ENCODE measurements around the gene SMARCA2.

Gene SMARCA2

GRCh38 chr9:1996156-1996555 is 19.0 kb upstream of the SMARCA2 start:
- TF ChIP-seq ZNF274 (IDR thresholded peaks at IDR 0.05; ENCODE audit: low read depth, low read length) = no peak
- TF ChIP-seq SUZ12 (IDR thresholded peaks at IDR 0.05; ENCODE audit: extremely low read depth, insufficient read depth, insufficient read length) = no peak
- TF ChIP-seq YY1 (IDR thresholded peaks at IDR 0.05; ENCODE audit: insufficient read depth, insufficient read length) = no peak
- DNase-seq (ENCODE audit: low read depth, low spot score) = no peak
- Histone ChIP-seq H3K36me3 (ENCODE audit: insufficient read depth, insufficient read length, low read length) (no peaks in the 10 kb centered on the region), H3K27me3 (ENCODE audit: insufficient read depth, insufficient read length) (no peaks in the 10 kb centered on the region), H3K9me3 (ENCODE audit: insufficient read depth, low read length) (no peaks in the 10 kb centered on the region), H3K4me3 (ENCODE audit: insufficient read length, low read depth) (no peak overlapping the region), H3K4me1 (ENCODE audit: insufficient read depth, insufficient read length) (no peaks in the 10 kb centered on the region), H3K9ac (ENCODE audit: insufficient read length, low read depth) (no peak overlapping the region)

GRCh38 chr9:1997646-1998045 is 17.5 kb upstream of the SMARCA2 start:
- no peaks in the 10 kb centered on the region for H3K4me1 ChIP-seq (ENCODE audit: insufficient read depth, insufficient read length)
- no peaks in the 10 kb centered on the region for H3K27me3 ChIP-seq (ENCODE audit: insufficient read depth, insufficient read length)
- no peaks in the 10 kb centered on the region for H3K36me3 ChIP-seq (ENCODE audit: insufficient read depth, insufficient read length, low read length)
- DNase-seq (ENCODE audit: low read depth, low spot score) = no peak
- TF ChIP-seq SUZ12 (IDR thresholded peaks at IDR 0.05; ENCODE audit: extremely low read depth, insufficient read depth, insufficient read length) = no peak
- TF ChIP-seq ZNF274 (IDR thresholded peaks at IDR 0.05; ENCODE audit: low read depth, low read length) = no peak
- TF ChIP-seq YY1 (IDR thresholded peaks at IDR 0.05; ENCODE audit: insufficient read depth, insufficient read length) = no peak
- H3K9ac ChIP-seq (ENCODE audit: insufficient read length, low read depth) = no peak overlapping the region
- H3K9me3 ChIP-seq (ENCODE audit: insufficient read depth, low read length) = no peaks in the 10 kb centered on the region
- no peak overlapping the region for H3K4me3 ChIP-seq (ENCODE audit: insufficient read length, low read depth)

- Histone ChIP-seq H3K27me3 (ENCODE audit: insufficient read depth, insufficient read length) (no peaks in the 10 kb centered on the region), H3K36me3 (ENCODE audit: insufficient read depth, insufficient read length, low read length) (no peaks in the 10 kb centered on the region)
- no peak for TF ChIP-seq YY1 (IDR thresholded peaks at IDR 0.05; ENCODE audit: insufficient read depth, insufficient read length)
- no peak for TF ChIP-seq SUZ12 (IDR thresholded peaks at IDR 0.05; ENCODE audit: extremely low read depth, insufficient read depth, insufficient read length)
- no peak for TF ChIP-seq ZNF274 (IDR thresholded peaks at IDR 0.05; ENCODE audit: low read depth, low read length)
Measured at GRCh38 chr9:1998111-1998510, 17.0 kb upstream of the SMARCA2 start.

GRCh38 chr9:2000314-2000713 is 14.8 kb upstream of the SMARCA2 start:
- Histone ChIP-seq H3K9me3 (ENCODE audit: insufficient read depth, low read length) (no peaks in the 10 kb centered on the region), H3K4me1 (ENCODE audit: insufficient read depth, insufficient read length) (no peaks in the 10 kb centered on the region), H3K36me3 (ENCODE audit: insufficient read depth, insufficient read length, low read length) (no peaks in the 10 kb centered on the region), H3K4me3 (ENCODE audit: insufficient read length, low read depth) (no peak overlapping the region), H3K27me3 (ENCODE audit: insufficient read depth, insufficient read length) (no peaks in the 10 kb centered on the region), H3K9ac (ENCODE audit: insufficient read length, low read depth) (no peak overlapping the region)
- no peak for TF ChIP-seq ZNF274 (IDR thresholded peaks at IDR 0.05; ENCODE audit: low read depth, low read length)
- TF ChIP-seq SUZ12 (IDR thresholded peaks at IDR 0.05; ENCODE audit: extremely low read depth, insufficient read depth, insufficient read length) = no peak
- no peak for TF ChIP-seq YY1 (IDR thresholded peaks at IDR 0.05; ENCODE audit: insufficient read depth, insufficient read length)
- DNase-seq (ENCODE audit: low read depth, low spot score) = no peak

More at GRCh38 chr9:1998111-1998510, 17.0 kb upstream of the SMARCA2 start:
- no peaks in the 10 kb centered on the region for H3K9me3 ChIP-seq (ENCODE audit: insufficient read depth, low read length)
- DNase-seq (ENCODE audit: low read depth, low spot score) = no peak
- H3K4me1 ChIP-seq (ENCODE audit: insufficient read depth, insufficient read length) = no peaks in the 10 kb centered on the region
- no peak overlapping the region for H3K9ac ChIP-seq (ENCODE audit: insufficient read length, low read depth)
- no peak overlapping the region for H3K4me3 ChIP-seq (ENCODE audit: insufficient read length, low read depth)

GRCh38 chr9:2008372-2008771 is 6.8 kb upstream of the SMARCA2 start:
- no peak overlapping the region for H3K9ac ChIP-seq (ENCODE audit: insufficient read length, low read depth)
- H3K27me3 ChIP-seq (ENCODE audit: insufficient read depth, insufficient read length) = peaks cover 21% of the 10 kb centered on the region
- H3K9me3 ChIP-seq (ENCODE audit: insufficient read depth, low read length) = no peaks in the 10 kb centered on the region
- no peak for DNase-seq (ENCODE audit: low read depth, low spot score)
- H3K4me1 ChIP-seq (ENCODE audit: insufficient read depth, insufficient read length) = no peaks in the 10 kb centered on the region
- no peaks in the 10 kb centered on the region for H3K36me3 ChIP-seq (ENCODE audit: insufficient read depth, insufficient read length, low read length)
- no peak overlapping the region for H3K4me3 ChIP-seq (ENCODE audit: insufficient read length, low read depth)
- TF ChIP-seq YY1 (IDR thresholded peaks at IDR 0.05; ENCODE audit: insufficient read depth, insufficient read length) (no peak), SUZ12 (IDR thresholded peaks at IDR 0.05; ENCODE audit: extremely low read depth, insufficient read depth, insufficient read length) (no peak), ZNF274 (IDR thresholded peaks at IDR 0.05; ENCODE audit: low read depth, low read length) (no peak)

GRCh38 chr9:2012347-2012746 is 2.8 kb upstream of the SMARCA2 start:
- no peak for TF ChIP-seq ZNF274 (IDR thresholded peaks at IDR 0.05; ENCODE audit: low read depth, low read length)
- TF ChIP-seq YY1 (IDR thresholded peaks at IDR 0.05; ENCODE audit: insufficient read depth, insufficient read length) = no peak
- no peak for TF ChIP-seq SUZ12 (IDR thresholded peaks at IDR 0.05; ENCODE audit: extremely low read depth, insufficient read depth, insufficient read length)
- H3K9ac ChIP-seq (ENCODE audit: insufficient read length, low read depth) = no peak overlapping the region
- H3K27me3 ChIP-seq (ENCODE audit: insufficient read depth, insufficient read length) = peaks cover 50% of the 10 kb centered on the region
- H3K4me1 ChIP-seq (ENCODE audit: insufficient read depth, insufficient read length) = no peaks in the 10 kb centered on the region
- no peak overlapping the region for H3K4me3 ChIP-seq (ENCODE audit: insufficient read length, low read depth)
- DNase-seq (ENCODE audit: low read depth, low spot score) = no peak
- no peaks in the 10 kb centered on the region for H3K36me3 ChIP-seq (ENCODE audit: insufficient read depth, insufficient read length, low read length)
- no peaks in the 10 kb centered on the region for H3K9me3 ChIP-seq (ENCODE audit: insufficient read depth, low read length)

- peak overlapping the region; percentile 76 for H3K9ac ChIP-seq (ENCODE audit: insufficient read length, low read depth)
- peak overlapping the region; percentile 80 for H3K4me3 ChIP-seq (ENCODE audit: insufficient read length, low read depth)
- no peak for DNase-seq (ENCODE audit: low read depth, low spot score)
- no peaks in the 10 kb centered on the region for H3K9me3 ChIP-seq (ENCODE audit: insufficient read depth, low read length)
- TF ChIP-seq ZNF274 (IDR thresholded peaks at IDR 0.05; ENCODE audit: low read depth, low read length) = no peak
- no peak for TF ChIP-seq YY1 (IDR thresholded peaks at IDR 0.05; ENCODE audit: insufficient read depth, insufficient read length)
- no peak for TF ChIP-seq SUZ12 (IDR thresholded peaks at IDR 0.05; ENCODE audit: extremely low read depth, insufficient read depth, insufficient read length)
- H3K36me3 ChIP-seq (ENCODE audit: insufficient read depth, insufficient read length, low read length) = no peaks in the 10 kb centered on the region
- peaks cover 66% of the 10 kb centered on the region for H3K27me3 ChIP-seq (ENCODE audit: insufficient read depth, insufficient read length)
- H3K4me1 ChIP-seq (ENCODE audit: insufficient read depth, insufficient read length) = no peaks in the 10 kb centered on the region
Measured at GRCh38 chr9:2013743-2014475, 1.2 kb upstream of the SMARCA2 start.
